Activated CD4-positive, alpha-beta T cell treated with anti-CD3 and anti-CD28 coated beads, Interleukin-2, amount 10 ng/mL, durations not matched to agents 24 days and 14 days (primary cell): ENCODE measurements around the gene CHD6. TPM values are rescaled to one million over a fixed set of nuclear protein-coding genes. Genes with fewer than 3 reads are reported as not detected.
A peak's percentile ranks its signal among the peaks of the same experiment; 100 is the strongest.

Experiments used
- DNase-seq: peaks from one replicate; pipeline ENCODE4 v3.0.0; 2022
- H3K27ac Mint-ChIP-seq: one replicate; pipeline ENCODE4 v1.8.0; 2022; ENCODE audit warnings: mild to moderate bottlenecking, mixed read lengths
- H3K27me3 Mint-ChIP-seq: one replicate; pipeline ENCODE4 v1.8.0; 2022; ENCODE audit warnings: mixed read lengths
- H3K36me3 Mint-ChIP-seq: one replicate; pipeline ENCODE4 v1.8.0; 2022; ENCODE audit warnings: low read depth, mild to moderate bottlenecking, mixed read lengths
- H3K4me1 Mint-ChIP-seq: one replicate; pipeline ENCODE4 v1.8.0; 2021; ENCODE audit warnings: mixed read lengths
- H3K4me3 Mint-ChIP-seq: one replicate; pipeline ENCODE4 v1.8.0; 2022; ENCODE audit warnings: mild to moderate bottlenecking, moderate library complexity, mixed read lengths
- H3K9me3 Mint-ChIP-seq: one replicate; pipeline ENCODE4 v1.8.0; 2021; ENCODE audit warnings: mixed read lengths
- intact Hi-C: fragments of 100-400 bp; cut with micrococcal nuclease; formaldehyde crosslinking; loops from one replicate; pipeline ENCODE4 v1.15.1; 2023
- total RNA-seq: library from RNA; stranded (reverse); gene quantifications from 2 replicates; pipeline ENCODE4 v1.2.3, GENCODE V29; 2022

Gene CHD6
- total RNA-seq, 1 donor from 2014 or later: 31.8 TPM

DNA sequence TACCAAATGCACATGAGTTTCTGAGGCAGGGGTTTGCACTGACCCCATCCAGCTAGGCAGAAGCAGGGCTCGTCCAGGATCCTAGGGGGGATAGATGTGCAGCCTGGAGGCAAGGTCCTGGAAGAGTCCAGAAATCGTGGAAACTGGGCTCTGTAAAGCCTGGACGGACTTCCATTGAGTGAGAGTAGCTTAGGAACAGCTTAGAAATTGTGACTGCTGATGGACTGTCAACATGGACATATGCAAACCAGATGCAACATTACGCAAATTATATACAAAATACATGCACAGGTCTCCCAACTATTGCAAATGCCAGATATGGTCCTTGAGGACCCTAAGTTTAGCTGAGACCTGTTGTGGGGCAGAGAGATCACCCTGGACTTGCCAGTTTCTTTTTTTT, 246.8 kb downstream of the CHD6 start:
- Mint-ChIP-seq H3K27ac (no peak overlapping the region), H3K27me3 (peaks cover 27% of the 10 kb centered on the region), H3K4me3 (no peak overlapping the region), H3K9me3 (no peaks in the 10 kb centered on the region), H3K36me3 (no peaks in the 10 kb centered on the region), H3K4me1 (no peaks in the 10 kb centered on the region)
- intact Hi-C loops: no loop called here
- no peak for DNase-seq

GRCh38 chr20:41370176-41370575, 248.0 kb downstream of the CHD6 start:
- Mint-ChIP-seq H3K9me3 (no peaks in the 10 kb centered on the region), H3K27ac (no peak overlapping the region), H3K4me3 (no peak overlapping the region), H3K27me3 (peaks cover 28% of the 10 kb centered on the region), H3K4me1 (no peaks in the 10 kb centered on the region), H3K36me3 (no peaks in the 10 kb centered on the region)
- intact Hi-C loops: no loop called here
- DNase-seq: no peak

- Mint-ChIP-seq H3K27me3 (peaks cover 33% of the 10 kb centered on the region), H3K9me3 (no peaks in the 10 kb centered on the region), H3K4me1 (no peaks in the 10 kb centered on the region), H3K36me3 (no peaks in the 10 kb centered on the region), H3K4me3 (no peak overlapping the region), H3K27ac (no peak overlapping the region)
- intact Hi-C loops: no loop called here
- no peak for DNase-seq
Observed at GRCh38 chr20:41369673-41370072, 248.5 kb downstream of the CHD6 start.

GRCh38 chr20:41367956-41368355, 250.2 kb downstream of the CHD6 start:
- Mint-ChIP-seq H3K4me1 (no peaks in the 10 kb centered on the region), H3K36me3 (no peaks in the 10 kb centered on the region), H3K27me3 (peaks cover 33% of the 10 kb centered on the region), H3K9me3 (no peaks in the 10 kb centered on the region), H3K4me3 (no peak overlapping the region), H3K27ac (no peak overlapping the region)
- DNase-seq: no peak
- intact Hi-C loops: no loop called here

- Mint-ChIP-seq H3K27me3 (peaks cover 33% of the 10 kb centered on the region), H3K36me3 (no peaks in the 10 kb centered on the region), H3K4me3 (peak overlapping the region; percentile 64), H3K9me3 (no peaks in the 10 kb centered on the region), H3K4me1 (no peaks in the 10 kb centered on the region), H3K27ac (no peak overlapping the region)
- no peak for DNase-seq
- intact Hi-C loops: no loop called here
Observed at GRCh38 chr20:41367393-41367695, 250.8 kb downstream of the CHD6 start.

GRCh38 chr20:41366546-41367392, 251.4 kb downstream of the CHD6 start, which contains the start of gene EMILIN3:
EMILIN3 (minus strand) TSS chr20:41366818; CDS start chr20:41366634, 184 bp downstream.
- intact Hi-C loops: no loop called here
- Mint-ChIP-seq H3K27me3 (peaks cover 33% of the 10 kb centered on the region), H3K9me3 (no peaks in the 10 kb centered on the region), H3K36me3 (no peaks in the 10 kb centered on the region), H3K27ac (no peak within 1 kb of the TSS), H3K4me3 (peak within 1 kb of the TSS; percentile 64), H3K4me1 (no peaks in the 10 kb centered on the region)
- no peak for DNase-seq

GRCh38 chr20:41365777-41366545, 252.2 kb downstream of the CHD6 start:
- H3K4me1 Mint-ChIP-seq: no peaks in the 10 kb centered on the region
- no peaks in the 10 kb centered on the region for H3K36me3 Mint-ChIP-seq
- intact Hi-C loops: no loop called here
- no peak overlapping the region for H3K27ac Mint-ChIP-seq
- peaks cover 33% of the 10 kb centered on the region for H3K27me3 Mint-ChIP-seq
- no peaks in the 10 kb centered on the region for H3K9me3 Mint-ChIP-seq
- peak overlapping the region; percentile 7 for H3K4me3 Mint-ChIP-seq
- DNase-seq: no peak

DNA sequence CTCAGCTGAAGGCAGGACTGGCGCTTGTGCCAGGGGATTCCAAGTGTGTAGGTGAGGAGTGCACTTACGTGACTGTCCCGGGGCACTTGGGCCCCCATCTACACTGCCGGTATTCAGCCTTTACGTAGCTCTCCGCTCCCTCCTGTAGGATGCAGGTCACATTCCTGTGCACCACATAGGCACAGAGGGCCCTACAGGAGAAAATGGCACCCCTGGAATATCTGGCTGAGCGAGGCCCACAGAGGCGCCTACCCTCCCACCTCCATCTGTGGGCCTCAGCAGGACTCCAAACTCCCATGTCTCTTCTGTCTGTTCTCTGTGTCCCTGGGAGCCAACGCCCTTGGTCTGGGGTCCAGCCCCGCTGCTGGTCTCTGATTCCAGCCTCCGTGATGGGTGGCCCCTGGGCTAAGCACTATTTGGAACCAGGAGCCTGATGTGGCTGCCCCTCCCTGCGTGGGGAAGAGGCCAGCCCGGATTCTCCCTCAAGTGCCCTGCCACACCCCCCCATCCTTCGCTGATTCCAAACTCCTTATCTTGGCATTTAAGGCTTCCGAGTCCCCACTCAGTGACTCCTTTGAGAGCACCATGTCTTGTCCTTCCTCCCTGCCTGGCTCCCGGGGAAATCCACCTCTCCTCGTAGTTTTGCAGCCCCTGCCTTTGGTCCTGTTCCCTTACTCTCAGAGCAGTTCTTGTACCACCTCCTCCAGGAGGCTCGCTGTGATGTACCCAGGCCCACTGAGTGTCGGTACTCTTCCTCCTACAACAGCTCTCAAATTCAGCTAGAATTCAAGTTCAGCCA, 253.0 kb downstream of the CHD6 start:
- Mint-ChIP-seq H3K4me1 (no peaks in the 10 kb centered on the region), H3K27ac (no peak overlapping the region), H3K9me3 (no peaks in the 10 kb centered on the region), H3K36me3 (no peaks in the 10 kb centered on the region), H3K4me3 (peak overlapping the region; percentile 7), H3K27me3 (peaks cover 33% of the 10 kb centered on the region)
- no peak for DNase-seq
- intact Hi-C loops: no loop called here

GRCh38 chr20:41364236-41364855, 253.8 kb downstream of the CHD6 start:
- Mint-ChIP-seq H3K36me3 (no peaks in the 10 kb centered on the region), H3K9me3 (no peaks in the 10 kb centered on the region), H3K4me1 (no peaks in the 10 kb centered on the region), H3K27me3 (peaks cover 32% of the 10 kb centered on the region), H3K4me3 (no peak overlapping the region), H3K27ac (no peak overlapping the region)
- intact Hi-C loops: no loop called here
- no peak for DNase-seq

DNA sequence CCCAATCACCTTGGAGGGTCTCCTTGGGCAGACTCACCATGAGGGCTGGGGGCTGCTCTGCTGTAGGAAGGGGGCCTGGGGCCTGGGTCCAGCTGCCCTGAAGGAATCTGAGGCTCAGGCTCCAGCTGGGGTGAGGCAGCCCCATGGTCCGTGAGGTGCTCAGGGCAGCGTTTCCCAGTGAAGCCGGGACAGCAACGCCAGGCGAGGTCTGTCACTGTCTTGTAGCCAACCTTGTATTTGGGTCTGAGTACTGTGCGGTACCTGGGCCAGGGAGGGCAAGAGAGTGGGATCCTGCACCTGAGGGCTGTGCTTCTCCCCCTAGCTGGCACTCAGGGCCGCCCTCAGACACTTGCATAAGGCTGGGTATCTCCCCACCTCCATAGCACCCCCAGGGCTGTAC, 254.6 kb downstream of the CHD6 start:
- Mint-ChIP-seq H3K27ac (no peak overlapping the region), H3K36me3 (no peaks in the 10 kb centered on the region), H3K27me3 (peaks cover 27% of the 10 kb centered on the region), H3K4me1 (no peaks in the 10 kb centered on the region), H3K9me3 (no peaks in the 10 kb centered on the region), H3K4me3 (no peak overlapping the region)
- intact Hi-C loops: no loop called here
- no peak for DNase-seq

- H3K27me3 Mint-ChIP-seq: peaks cover 21% of the 10 kb centered on the region
- no peaks in the 10 kb centered on the region for H3K36me3 Mint-ChIP-seq
- H3K4me1 Mint-ChIP-seq: no peaks in the 10 kb centered on the region
- no peak overlapping the region for H3K27ac Mint-ChIP-seq
- no peaks in the 10 kb centered on the region for H3K9me3 Mint-ChIP-seq
- intact Hi-C loops: no loop called here
- DNase-seq: no peak
- no peak overlapping the region for H3K4me3 Mint-ChIP-seq
Observed at GRCh38 chr20:41362748-41363140, 255.4 kb downstream of the CHD6 start.

DNA sequence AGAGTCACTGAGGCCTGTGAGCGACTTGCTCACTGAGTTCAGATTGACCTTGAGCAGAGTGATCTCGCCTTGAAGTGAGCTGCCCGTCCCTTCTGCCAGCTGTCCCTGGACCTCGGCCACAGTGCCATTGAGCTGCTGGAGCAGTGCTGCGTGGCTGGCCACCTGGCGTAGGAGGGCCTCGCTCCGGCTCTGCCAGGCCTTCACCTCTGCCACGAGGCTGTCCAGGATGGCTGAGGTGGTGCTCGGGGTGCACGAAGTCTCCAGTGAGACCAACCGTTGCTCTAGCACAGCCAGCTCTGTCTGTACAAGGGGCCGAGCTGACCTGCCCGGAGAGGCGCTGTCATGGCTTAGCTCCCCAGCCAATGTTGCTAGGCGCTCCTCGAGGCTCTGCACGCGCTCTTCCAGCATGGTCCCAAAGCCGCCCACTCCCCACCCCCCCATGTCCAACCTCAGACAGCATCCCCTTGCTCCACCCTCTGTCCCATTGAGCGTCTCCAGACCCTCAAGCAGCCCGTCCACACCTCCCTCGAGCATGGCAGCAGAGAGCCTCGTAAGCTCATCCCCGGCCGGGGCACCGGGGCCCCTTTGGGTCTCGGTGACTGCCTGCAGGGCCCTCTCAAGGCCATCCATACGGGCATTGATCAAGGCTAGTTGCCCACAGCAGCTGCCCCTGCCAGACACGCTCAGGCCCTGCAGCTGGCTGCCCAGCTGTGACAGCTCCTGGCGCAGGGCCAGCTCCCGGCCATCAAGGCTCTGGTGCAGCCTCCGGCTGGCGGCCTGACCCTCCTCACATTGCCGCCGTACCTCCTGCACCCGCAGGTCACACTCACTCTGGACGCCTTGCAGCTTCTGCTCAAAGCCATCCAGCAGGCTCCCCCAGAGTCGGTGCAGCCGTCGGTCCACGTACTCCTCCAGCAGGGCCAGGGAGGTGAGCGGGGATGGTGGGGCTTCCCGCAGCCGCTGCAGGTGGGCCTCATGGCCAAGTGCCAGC, 256.1 kb downstream of the CHD6 start:
- no peak overlapping the region for H3K4me3 Mint-ChIP-seq
- H3K9me3 Mint-ChIP-seq: no peaks in the 10 kb centered on the region
- H3K36me3 Mint-ChIP-seq: no peaks in the 10 kb centered on the region
- no peaks in the 10 kb centered on the region for H3K4me1 Mint-ChIP-seq
- H3K27ac Mint-ChIP-seq: no peak overlapping the region
- intact Hi-C loops: no loop called here
- H3K27me3 Mint-ChIP-seq: peaks cover 14% of the 10 kb centered on the region
- DNase-seq: no peak
